Amniotic stem cell (primary cell): ENCODE results near the gene SLC6A17.
A peak's percentile ranks its signal among the peaks of the same experiment; 100 is the strongest.

Source experiments
- DNase-seq: peaks from one replicate; lab custom pipeline; 2025; lab: John Stamatoyannopoulos, UW

SLC6A17 gene

DNA sequence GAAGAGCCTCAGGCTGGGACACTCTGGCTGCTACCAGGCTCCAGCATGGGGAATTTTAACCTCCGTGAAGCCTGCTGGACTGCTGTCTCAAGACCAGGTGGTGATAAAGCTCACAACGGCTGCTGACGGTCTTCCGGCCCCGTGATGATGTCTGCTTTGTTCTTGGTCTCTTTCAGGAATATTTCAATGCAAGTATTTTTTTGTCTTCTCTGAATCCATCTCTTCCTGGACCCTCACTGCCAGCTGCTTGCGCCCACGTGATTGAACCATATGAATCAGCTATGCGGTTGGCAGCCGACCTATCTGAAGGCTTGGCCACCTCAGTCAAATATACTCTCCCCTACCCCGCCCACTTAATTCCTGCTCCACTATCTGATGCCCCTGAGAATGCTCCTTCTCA, 14.6 kb upstream of the SLC6A17 start:
- no peak for DNase-seq

DNA sequence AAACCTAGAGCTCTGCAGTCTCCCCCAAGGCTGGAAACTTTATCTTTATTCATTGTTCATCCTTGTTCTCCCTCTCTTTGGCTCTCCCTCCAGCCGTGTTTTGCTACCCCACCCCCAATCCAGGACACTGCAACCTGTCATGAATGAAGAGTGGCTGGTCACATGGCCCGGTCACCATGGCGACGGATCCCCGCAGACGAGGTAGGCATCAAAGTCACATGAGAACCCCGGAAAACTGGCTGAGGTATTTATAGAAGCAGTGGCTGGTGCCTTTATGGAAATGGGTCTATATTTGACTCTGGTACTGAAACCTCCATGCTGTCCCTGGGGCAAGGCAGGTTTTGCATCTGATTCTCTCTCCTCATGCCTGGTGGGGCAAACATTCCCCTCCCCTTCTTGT, 13.4 kb upstream of the SLC6A17 start:
- DNase-seq = no peak

GRCh38 chr1:110138956-110139355, 11.3 kb upstream of the SLC6A17 start:
- no peak for DNase-seq

DNA sequence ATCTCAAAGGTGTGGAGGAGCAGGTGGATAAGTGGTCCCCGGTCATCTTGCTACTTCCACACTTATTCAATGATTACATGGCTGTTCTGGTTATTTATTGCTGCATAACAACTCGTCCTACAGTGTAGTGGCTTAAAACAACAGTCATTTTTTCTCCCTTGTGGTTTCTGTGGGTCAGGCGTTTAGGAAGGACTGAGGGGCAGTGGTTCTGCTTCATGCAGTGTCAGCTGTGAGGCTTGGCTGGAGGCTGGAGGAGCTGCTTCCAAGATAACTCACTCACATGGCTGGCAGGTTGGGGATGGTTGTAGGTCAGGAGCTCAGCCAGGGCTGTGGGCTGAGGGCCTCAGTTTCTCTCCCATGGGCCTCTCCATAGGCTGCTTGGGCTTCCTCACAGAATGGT, 5.9 kb upstream of the SLC6A17 start:
- DNase-seq = no peak

DNA sequence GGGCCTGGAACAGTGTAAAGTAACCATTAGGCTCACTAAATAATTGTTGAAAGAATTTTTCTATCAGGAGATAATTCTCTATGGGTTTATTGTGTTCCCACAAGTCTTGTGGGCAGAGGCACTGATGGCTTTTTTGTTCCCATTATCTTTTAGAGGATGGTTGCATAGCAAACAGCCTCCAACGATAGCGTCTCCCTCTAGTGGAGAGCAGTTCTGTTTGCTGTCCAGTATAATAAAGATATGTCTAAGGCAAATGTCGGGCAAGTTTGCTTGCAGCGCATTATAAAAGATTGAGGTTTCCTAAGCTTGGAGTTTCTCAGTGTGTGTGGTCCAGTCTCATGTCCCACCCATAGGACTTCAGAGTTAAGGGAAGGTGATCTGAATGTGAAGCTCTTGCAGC, 1.3 kb upstream of the SLC6A17 start:
- no peak for DNase-seq

- DNase-seq = no peak
Measured at GRCh38 chr1:110151175-110151669, 928 bp downstream of the SLC6A17 start.

- DNase-seq = peak; percentile 39
Measured at GRCh38 chr1:110152133-110152785, 2.0 kb downstream of the SLC6A17 start.

- DNase-seq = no peak
Measured at GRCh38 chr1:110153407-110153950, 3.2 kb downstream of the SLC6A17 start.

DNA sequence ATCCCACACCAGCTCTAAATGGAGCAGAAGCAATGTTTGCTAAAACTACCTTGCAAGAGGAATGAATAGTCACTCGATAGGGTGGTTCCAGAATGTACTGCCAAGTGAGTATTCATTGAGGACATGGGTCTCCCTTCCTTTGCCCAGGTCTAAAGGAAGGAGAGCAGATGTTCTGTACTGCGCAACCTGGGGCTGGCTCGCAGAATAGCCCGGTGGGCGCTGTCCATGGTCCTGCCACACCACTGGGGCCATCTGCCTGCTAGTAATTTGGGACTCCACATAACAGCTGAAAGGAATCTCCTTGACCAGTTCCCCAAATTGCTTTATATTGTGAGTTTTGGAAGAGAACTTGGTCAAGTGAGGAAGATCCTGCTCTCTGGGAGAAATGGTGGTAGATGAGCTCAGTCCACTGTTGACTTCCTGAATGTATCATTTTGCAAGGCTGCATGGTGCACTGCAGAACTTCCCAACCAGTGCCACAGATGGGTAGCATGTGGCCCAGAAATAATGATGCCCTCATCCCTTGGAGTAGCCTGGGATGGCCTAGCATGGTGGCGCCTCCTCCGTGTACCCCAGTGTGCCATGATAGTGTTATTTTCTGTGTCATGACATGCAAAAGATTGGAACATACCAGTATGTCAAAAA, 5.7 kb downstream of the SLC6A17 start:
- peak; percentile 23 for DNase-seq

GRCh38 chr1:110158261-110158660, 8.0 kb downstream of the SLC6A17 start:
- DNase-seq = no peak

GRCh38 chr1:110159168-110159567, 8.9 kb downstream of the SLC6A17 start:
- no peak for DNase-seq

- no peak for DNase-seq
Measured at GRCh38 chr1:110160538-110161100, 10.3 kb downstream of the SLC6A17 start.

DNA sequence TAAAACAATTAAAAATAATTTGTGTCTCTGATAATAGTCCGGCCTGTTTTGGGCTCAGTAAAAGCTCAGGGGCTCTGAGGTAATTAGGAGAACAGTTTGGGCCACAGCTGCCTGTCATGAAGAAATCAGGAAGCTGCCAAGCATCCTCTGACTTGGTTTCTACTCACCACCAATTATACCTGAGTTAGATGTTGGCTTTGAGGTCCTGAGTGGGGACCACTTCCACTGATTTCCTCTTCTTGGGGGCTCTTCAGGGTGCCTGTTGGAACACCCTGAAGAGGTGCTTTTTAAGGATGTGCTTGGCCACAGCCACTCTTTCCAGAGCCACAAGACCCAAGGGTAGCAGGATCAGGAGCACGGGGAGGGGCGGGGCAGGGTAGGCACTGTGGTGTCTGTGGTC, 10.9 kb downstream of the SLC6A17 start:
- DNase-seq = no peak

GRCh38 chr1:110161849-110162248, 11.6 kb downstream of the SLC6A17 start:
- DNase-seq = no peak

DNA sequence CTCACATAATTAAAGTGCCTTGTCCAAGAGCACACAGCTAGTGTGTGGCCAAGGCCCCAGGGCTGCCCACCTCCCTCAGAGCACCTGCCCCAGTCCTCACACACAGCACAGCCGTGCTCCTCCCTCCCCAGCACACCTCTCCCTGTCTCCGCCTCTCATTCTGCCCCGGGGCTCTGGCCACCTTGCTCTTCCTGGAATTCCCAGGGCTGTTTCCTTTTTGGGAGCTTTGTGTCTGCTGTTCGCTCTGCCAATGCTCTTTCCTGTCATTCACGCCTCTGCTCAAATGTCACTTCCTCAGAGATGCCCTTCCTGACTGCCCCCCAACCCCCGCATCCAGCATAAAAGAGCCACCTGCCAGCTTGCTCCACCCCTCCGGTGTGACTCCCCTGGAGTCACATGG, 13.3 kb downstream of the SLC6A17 start:
- DNase-seq = no peak

DNA sequence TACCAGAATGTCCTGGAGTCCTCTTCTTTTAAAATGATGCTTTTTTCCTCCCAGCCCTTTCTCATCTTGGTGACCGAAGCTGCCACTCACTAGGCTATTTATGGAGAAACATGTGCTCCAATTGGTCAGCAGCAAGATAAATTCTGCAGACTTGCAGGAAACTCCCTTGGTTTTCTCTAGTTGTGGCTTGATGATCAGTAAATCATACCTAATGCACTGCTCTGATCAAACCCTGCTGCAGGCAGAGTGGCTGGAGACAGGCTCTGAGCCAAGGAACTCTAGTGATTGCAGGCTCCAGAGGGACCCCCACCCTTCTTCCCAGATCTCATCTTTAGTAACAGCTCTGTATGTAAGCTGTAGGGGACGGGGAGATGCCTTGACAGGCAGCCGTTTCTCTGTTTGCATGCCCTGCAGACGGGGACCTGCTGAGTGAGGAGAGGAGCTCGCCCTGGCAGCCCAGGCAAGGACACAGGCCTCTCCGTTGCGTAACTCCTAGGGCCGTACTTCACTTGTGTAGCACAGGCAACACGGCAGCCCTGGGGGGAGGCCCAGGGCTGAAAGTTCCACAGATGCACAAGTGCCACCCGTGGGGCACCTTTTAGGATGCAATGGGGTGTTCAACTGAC, 14.5 kb downstream of the SLC6A17 start:
- no peak for DNase-seq

DNA sequence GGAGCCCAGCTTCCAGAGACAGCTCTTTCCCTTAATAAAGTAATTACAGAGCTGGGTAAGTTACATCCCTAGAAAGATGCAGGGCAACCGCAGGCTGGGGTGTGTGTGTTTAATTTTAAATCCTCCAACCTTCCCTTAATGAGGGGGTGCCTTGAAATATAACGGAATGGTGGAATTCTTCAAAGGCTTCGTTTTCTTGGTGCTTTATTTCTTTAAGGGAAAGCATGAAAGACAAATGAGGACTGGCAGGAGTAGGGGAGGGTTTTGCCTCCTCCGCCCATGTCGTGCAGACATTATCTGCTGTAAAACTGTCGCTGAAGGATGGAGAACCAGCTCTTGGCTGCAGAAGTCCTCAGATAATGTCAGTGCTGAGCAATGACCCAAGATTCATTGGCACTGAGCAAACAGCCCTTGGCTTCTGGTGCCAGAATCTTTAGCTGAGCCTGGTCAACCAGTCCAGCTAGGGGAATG, 15.5 kb downstream of the SLC6A17 start:
- no peak for DNase-seq

- DNase-seq = no peak
Measured at GRCh38 chr1:110166861-110167260, 16.6 kb downstream of the SLC6A17 start.

- no peak for DNase-seq
Measured at GRCh38 chr1:110170766-110171733, 20.8 kb downstream of the SLC6A17 start.

GRCh38 chr1:110172001-110172400, 21.7 kb downstream of the SLC6A17 start:
- DNase-seq = no peak

- no peak for DNase-seq
Measured at GRCh38 chr1:110173466-110174105, 23.3 kb downstream of the SLC6A17 start.
